Epithelial cell of proximal tubule (primary cell): ENCODE data around the gene MCTP1. TPM values are rescaled to one million over a fixed set of nuclear protein-coding genes. Genes with fewer than 3 reads are reported as not detected.

Experiments
- DNase-seq: peaks from one replicate; pipeline ENCODE4 v3.0.0-alpha.2; 2011; ENCODE audit warnings: low read depth
- H3K4me3 ChIP-seq: 2 replicates; pipeline ENCODE4 v1.5.1; 2011; ENCODE audit warnings: low read depth, mild to moderate bottlenecking, low read length
- CTCF ChIP-seq: conservative IDR thresholded peaks from 2 replicates; pipeline ENCODE4 v1.5.1; 2012; ENCODE audit warnings: low read depth, mild to moderate bottlenecking, low read length
- total RNA-seq: library from RNA; depleted of rRNA; stranded (reverse); fragments of >200 nt; gene quantifications from 2 replicates; pipeline ENCODE4 v1.2.3, GENCODE V29; 2015

The MCTP1 gene
- total RNA-seq, 1 donor from 2014 or later = 9.7 TPM

- no peak for DNase-seq
- no peak overlapping the region for H3K4me3 ChIP-seq
- no peak for TF ChIP-seq CTCF
Observed at GRCh38 chr5:95063492-95063891, 221.4 kb downstream of the MCTP1 start.

GRCh38 chr5:95060098-95060497 is 224.8 kb downstream of the MCTP1 start:
- TF ChIP-seq CTCF = no peak
- H3K4me3 ChIP-seq = no peak overlapping the region

GRCh38 chr5:95059636-95060035 is 225.3 kb downstream of the MCTP1 start:
- no peak overlapping the region for H3K4me3 ChIP-seq
- DNase-seq = no peak
- no peak for TF ChIP-seq CTCF

More at GRCh38 chr5:95060098-95060497, 224.8 kb downstream of the MCTP1 start:
- DNase-seq = no peak

GRCh38 chr5:95057615-95058014 is 227.3 kb downstream of the MCTP1 start:
- DNase-seq = no peak
- TF ChIP-seq CTCF = no peak
- no peak overlapping the region for H3K4me3 ChIP-seq

- no peak overlapping the region for H3K4me3 ChIP-seq
- DNase-seq = no peak
Observed at GRCh38 chr5:95053253-95053652, 231.6 kb downstream of the MCTP1 start.

GRCh38 chr5:95050708-95051107 is 234.2 kb downstream of the MCTP1 start:
- no peak overlapping the region for H3K4me3 ChIP-seq
- no peak for DNase-seq
- TF ChIP-seq CTCF = no peak

More at GRCh38 chr5:95053253-95053652, 231.6 kb downstream of the MCTP1 start:
- TF ChIP-seq CTCF = no peak

- no peak for DNase-seq
- no peak overlapping the region for H3K4me3 ChIP-seq
- no peak for TF ChIP-seq CTCF
Observed at GRCh38 chr5:95048628-95049027, 236.3 kb downstream of the MCTP1 start.
